Measurements from ENCODE around the gene ERC1. TPM values are rescaled to one million over a fixed set of nuclear protein-coding genes. Genes with fewer than 3 reads are reported as not detected.
"Not testable (repeated sequence)": the region's sequence is repeated elsewhere in the genome, so short reads cannot be mapped to it uniquely, and the experiment has no call there.

ERC1 gene
- total RNA-seq, 1 donor from 2014 or later = 54.2 TPM

GRCh38 chr12:1034243-1034642 lies 43.2 kb downstream of the ERC1 start:
- no peak for ATAC-seq

DNA sequence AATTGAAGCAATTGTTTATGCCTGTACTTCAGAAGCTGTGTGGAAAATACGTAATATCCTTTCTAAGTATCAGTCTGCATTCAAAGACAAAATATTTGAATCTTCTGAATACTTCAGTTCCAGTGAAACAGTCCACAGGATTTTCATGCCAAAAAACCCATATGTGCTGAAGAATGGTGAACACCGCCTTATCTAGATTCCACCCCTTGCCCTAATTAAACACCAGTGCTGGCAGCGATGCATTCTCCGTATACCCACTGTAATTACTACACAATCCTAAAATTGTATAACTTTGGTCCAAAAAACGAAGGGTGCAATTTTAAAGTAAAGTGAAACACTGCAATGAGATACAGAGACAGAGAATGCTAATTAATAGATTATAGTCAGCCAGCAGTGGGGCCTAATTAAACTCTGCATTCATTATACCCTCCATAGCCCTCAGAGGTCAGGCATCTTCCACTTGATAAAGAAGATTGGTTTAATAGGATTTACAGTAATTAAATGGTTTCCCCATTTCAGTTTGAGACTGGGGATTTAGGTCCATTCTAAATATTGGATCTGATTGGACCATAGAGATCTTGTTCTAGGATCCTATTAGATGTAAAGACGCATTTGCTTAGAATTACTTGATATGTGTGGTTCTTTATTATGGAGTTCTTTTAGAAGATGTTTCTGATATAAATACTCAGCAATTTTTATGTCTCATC lies 43.9 kb downstream of the ERC1 start:
- ATAC-seq = no peak

DNA sequence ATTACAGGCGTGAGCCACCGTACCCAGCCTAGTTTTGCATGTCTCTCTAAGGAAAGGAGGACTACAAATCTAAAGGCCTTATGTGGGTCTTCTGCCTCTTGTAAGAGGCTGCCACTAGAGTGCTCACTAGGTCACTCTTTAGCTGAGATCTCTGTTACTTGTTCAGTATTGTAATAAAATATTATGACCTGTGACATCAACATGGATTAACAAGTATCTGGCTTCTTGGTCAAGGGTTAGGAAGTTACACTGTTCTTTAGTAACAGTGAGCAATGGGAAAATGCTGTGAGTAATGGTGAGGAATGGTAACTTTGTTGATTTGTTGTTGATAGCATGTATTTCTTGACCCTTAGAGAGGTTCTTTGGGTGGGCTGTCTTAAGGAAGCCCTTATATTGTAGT lies 50.5 kb downstream of the ERC1 start:
- ATAC-seq = no peak

DNA sequence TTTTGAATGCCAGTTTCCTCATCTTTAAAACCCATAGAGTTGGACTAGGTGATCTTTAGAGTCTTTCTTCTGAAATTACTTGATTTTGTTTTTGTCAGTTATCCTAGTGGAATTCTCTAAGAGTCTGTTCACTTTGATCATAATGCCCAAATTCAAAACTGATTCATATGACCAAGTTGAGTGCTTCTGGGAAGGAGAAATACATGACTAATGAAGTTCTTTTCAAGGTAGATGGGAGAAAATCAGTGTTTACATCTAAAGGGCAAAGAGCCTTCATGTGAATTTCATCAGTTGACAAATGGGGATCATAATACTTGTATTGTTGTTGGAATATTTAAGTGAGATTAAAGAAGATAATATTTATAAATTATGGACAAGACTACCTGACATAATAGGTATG lies 53.2 kb downstream of the ERC1 start:
- no peak for ATAC-seq

GRCh38 chr12:1044696-1045095 lies 53.7 kb downstream of the ERC1 start:
- ATAC-seq = no peak

DNA sequence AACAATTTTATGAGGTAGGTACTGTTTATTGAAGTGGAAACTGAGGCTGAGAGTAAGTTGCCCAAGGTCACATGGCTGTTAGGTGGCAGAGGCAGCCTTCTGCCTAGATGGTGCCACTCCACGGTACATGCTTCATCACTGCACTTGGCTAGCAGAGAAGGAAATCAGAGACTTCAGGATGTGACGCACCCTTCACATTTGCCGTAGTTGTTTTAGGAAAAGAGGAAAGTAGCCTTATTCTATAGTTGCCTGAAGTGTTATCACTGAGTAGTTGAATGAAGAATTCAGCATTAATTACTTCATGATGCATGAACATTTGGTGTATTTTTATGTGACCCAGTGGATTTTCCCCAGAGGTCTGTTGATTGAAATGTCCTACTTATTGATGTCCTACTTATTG lies 55.7 kb downstream of the ERC1 start:
- no peak for ATAC-seq

GRCh38 chr12:1047898-1048660 lies 57.1 kb downstream of the ERC1 start:
- ATAC-seq = no peak

- no peak for ATAC-seq
Measured at GRCh38 chr12:1050059-1050707, 59.2 kb downstream of the ERC1 start.

DNA sequence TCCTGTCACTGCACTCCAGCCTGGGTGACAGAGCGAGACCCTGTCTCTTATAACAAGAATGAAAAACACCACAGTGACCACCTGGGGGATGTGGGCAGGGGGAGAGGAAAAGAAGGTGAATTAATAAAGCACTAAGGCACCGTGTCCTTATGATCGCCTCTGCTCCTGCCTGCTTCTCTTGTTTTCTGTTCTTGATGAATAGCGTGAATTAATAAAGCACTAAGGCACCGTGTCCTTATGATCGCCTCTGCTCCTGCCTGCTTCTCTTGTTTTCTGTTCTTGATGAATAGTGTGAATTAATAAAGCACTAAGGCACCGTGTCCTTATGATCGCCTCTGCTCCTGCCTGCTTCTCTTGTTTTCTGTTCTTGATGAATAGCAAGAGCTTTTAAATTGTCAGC lies 60.6 kb downstream of the ERC1 start:
- not testable (repeated sequence) for ATAC-seq

GRCh38 chr12:1053690-1054089 lies 62.7 kb downstream of the ERC1 start:
- no peak for ATAC-seq

- ATAC-seq = no peak
Measured at GRCh38 chr12:1054117-1054870, 63.3 kb downstream of the ERC1 start.

GRCh38 chr12:1056390-1056789 lies 65.4 kb downstream of the ERC1 start:
- no peak for ATAC-seq

- no peak for ATAC-seq
Measured at GRCh38 chr12:1058423-1058822, 67.4 kb downstream of the ERC1 start.

GRCh38 chr12:1059162-1059561 lies 68.1 kb downstream of the ERC1 start:
- ATAC-seq = no peak

DNA sequence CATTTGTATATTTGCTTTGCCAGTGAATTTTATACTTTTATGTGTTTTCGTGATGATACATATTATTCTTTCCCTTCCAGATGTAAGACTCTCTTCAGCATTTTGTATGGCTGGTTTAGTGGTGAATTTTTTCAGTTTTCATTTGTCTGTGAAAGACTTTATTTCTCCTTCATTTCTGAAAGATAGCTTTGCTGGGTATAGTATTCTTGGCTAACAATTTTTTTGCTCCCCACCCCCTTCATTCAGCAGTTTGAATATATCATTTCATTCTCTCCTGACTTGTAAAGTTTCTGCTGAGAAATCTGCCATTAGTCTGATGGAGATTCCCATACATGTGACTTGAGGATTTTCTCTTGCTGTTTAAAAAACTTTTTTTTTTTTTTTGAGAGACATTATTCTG lies 72.8 kb downstream of the ERC1 start:
- ATAC-seq = no peak

- ATAC-seq = no peak
Measured at GRCh38 chr12:1064317-1064716, 73.3 kb downstream of the ERC1 start.

DNA sequence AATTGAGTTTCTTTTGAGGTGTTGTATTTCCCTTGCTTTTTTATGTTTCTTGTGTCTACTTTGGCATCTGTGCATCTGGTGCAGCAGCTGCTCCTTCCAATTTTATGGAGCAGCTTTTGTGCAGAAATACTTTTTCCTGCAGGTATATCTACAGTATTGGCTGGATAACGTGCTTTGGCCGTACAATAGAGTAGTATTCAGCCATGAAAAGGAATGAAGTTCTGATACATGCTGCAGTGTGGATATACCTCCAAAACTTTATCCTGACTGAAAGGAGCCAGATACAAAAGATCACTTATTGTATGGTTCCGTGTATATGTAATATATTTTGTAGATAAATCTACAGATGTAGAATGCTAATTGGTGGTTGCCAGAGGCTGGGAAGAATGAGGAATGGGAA lies 74.6 kb downstream of the ERC1 start:
- ATAC-seq = no peak

- no peak for ATAC-seq
Measured at GRCh38 chr12:1069846-1070245, 78.8 kb downstream of the ERC1 start.

- ATAC-seq = no peak
Measured at GRCh38 chr12:1071182-1071581, 80.2 kb downstream of the ERC1 start.

GRCh38 chr12:1073652-1074051 lies 82.6 kb downstream of the ERC1 start:
- no peak for ATAC-seq

DNA sequence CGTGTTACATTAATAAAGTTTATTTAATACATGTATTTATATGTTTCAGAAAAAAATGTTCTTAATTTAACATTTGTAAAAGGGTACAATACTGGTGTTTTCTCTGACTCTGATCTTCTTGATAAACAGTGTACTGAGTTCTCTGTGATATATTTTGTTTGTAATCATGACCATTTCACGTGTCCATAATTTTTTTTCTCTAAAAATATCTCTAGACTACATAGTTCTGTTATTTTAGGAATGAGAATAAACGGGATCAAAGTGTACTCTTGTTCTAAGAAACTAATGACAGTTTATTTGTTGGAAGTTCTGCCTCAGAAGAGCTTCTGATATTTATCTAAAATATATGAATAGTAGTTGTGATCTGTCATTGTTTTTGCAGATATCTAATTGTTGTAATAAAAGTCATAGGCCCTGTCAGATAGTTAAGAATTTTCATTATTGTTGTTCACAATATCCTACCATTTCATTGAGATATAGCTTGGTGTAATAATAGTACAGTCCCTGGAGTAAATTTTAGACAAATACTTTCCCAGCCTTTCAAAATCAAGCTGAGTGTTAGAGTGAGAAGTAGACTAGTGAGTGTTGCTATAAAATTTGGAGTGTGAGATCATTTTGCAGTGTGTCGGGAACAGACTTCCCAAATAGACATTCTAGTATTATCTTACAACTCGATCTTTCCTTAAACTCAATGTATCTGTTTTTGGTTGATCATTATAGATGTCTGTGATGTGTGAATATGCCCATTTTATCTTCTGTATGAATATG lies 86.2 kb downstream of the ERC1 start:
- no peak for ATAC-seq

GRCh38 chr12:1078002-1078401 lies 87.0 kb downstream of the ERC1 start:
- ATAC-seq = no peak

Measured in esophagus mucosa (tissue), 1 donor.